HG03469 (cell line): ENCODE data around the gene TAF6.
A peak's percentile ranks its signal among the peaks of the same experiment; 100 is the strongest.
"Not testable (repeated sequence)": the region's sequence is repeated elsewhere in the genome, so short reads cannot be mapped to it uniquely, and the experiment has no call there.

Source experiments
- ATAC-seq: cut with Tn5 transposase; IDR thresholded peaks from one replicate; pipeline ENCODE4 v1.9.1; 2021; ENCODE audit warnings: mild to moderate bottlenecking, moderate library complexity, moderate number of reproducible peaks; ENCODE audit not compliant: unreplicated experiment

TAF6 gene

GRCh38 chr7:100152937-100153666 is 33.9 kb upstream of the TAF6 start:
- ATAC-seq: no peak

GRCh38 chr7:100152404-100152803 is 33.2 kb upstream of the TAF6 start:
- no peak for ATAC-seq

- peak; percentile 93 for ATAC-seq
Measured at GRCh38 chr7:100148559-100149328, 29.6 kb upstream of the TAF6 start, which contains the start of gene LAMTOR4. TSS of gene LAMTOR4 (plus strand) at chr7:100148918. CDS start at chr7:100148973, 55 bp downstream.

GRCh38 chr7:100148225-100148558 is 29.0 kb upstream of the TAF6 start:
- ATAC-seq: no peak

GRCh38 chr7:100147278-100147677 is 28.1 kb upstream of the TAF6 start:
- no peak for ATAC-seq

GRCh38 chr7:100146350-100146749 is 27.2 kb upstream of the TAF6 start:
- not testable (repeated sequence) for ATAC-seq

- ATAC-seq: no peak
Measured at GRCh38 chr7:100142461-100142860, 23.3 kb upstream of the TAF6 start.

GRCh38 chr7:100141555-100141949 is 22.4 kb upstream of the TAF6 start:
- ATAC-seq: no peak

- no peak for ATAC-seq
Measured at GRCh38 chr7:100137851-100138760, 18.9 kb upstream of the TAF6 start.

- peak; percentile 54 for ATAC-seq
Measured at GRCh38 chr7:100132697-100133151, 13.6 kb upstream of the TAF6 start.

GRCh38 chr7:100132126-100132525 is 13.0 kb upstream of the TAF6 start:
- no peak for ATAC-seq

GRCh38 chr7:100130608-100131453 is 11.7 kb upstream of the TAF6 start:
- ATAC-seq: no peak

GRCh38 chr7:100130220-100130607 is 11.1 kb upstream of the TAF6 start:
- not testable (repeated sequence) for ATAC-seq

- ATAC-seq: no peak
Measured at GRCh38 chr7:100128637-100128963, 9.4 kb upstream of the TAF6 start.

- no peak for ATAC-seq
Measured at GRCh38 chr7:100127866-100128636, 8.9 kb upstream of the TAF6 start.

GRCh38 chr7:100126931-100127865 is 8.0 kb upstream of the TAF6 start, which contains the start of gene MBLAC1:
TSS of gene MBLAC1 (plus strand) at chr7:100126967. CDS start at chr7:100127396, 429 bp downstream.
- ATAC-seq: no peak

GRCh38 chr7:100126239-100126930 is 7.2 kb upstream of the TAF6 start:
- ATAC-seq: no peak
